ENCODE measurements around the gene TLE7. TPM values are rescaled to one million over a fixed set of nuclear protein-coding genes. Genes with fewer than 3 reads are reported as not detected.

TLE7 gene
- total RNA-seq, 2 donors from 2014 or later, result 0.22 to 0.24 TPM

GRCh38 chr16:71449020-71449419 is 7.2 kb upstream of the TLE7 start:
- TF ChIP-seq CTCF (conservative IDR thresholded peaks at IDR 0.05), result no peak
- H3K27ac ChIP-seq (ENCODE audit: low read depth, low read length), result no peak overlapping the region
- H3K27me3 Mint-ChIP-seq (ENCODE audit: insufficient read depth), result peaks cover 1% of the 10 kb centered on the region
- no peak for DNase-seq
- no peak overlapping the region for H3K9ac ChIP-seq (ENCODE audit: extremely low read depth, low read length, poor library complexity, severe bottlenecking)
- peaks cover 65% of the 10 kb centered on the region for H3K36me3 ChIP-seq (ENCODE audit: control insufficient read depth, insufficient read depth, low read length)
- H3K9me3 Mint-ChIP-seq, result peaks cover 89% of the 10 kb centered on the region
- 91 to 100% methylated on average over 2 to 3 of the region's 3 CpGs for WGBS, 2 experiments (ENCODE audit: insufficient coverage in 1 of 2, insufficient read length in 1 of 2)
- peaks cover 64% of the 10 kb centered on the region for H3K36me3 Mint-ChIP-seq (ENCODE audit: low read depth)
- no peaks in the 10 kb centered on the region for H3K27me3 ChIP-seq (ENCODE audit: control insufficient read depth, insufficient read depth, low read length, poor library complexity, severe bottlenecking)
- no peaks in the 10 kb centered on the region for H3K4me1 ChIP-seq (ENCODE audit: control insufficient read depth, insufficient read depth, low read length)
- no peak overlapping the region for H3K4me3 Mint-ChIP-seq
- H3K9me3 ChIP-seq (ENCODE audit: control insufficient read depth, low read length), result peaks cover 74% of the 10 kb centered on the region
- peak overlapping the region; percentile 30 for H3K4me3 ChIP-seq (ENCODE audit: low read length)
- H3K27ac Mint-ChIP-seq, result no peak overlapping the region
- H3K4me1 Mint-ChIP-seq, result no peaks in the 10 kb centered on the region

- H3K27me3 Mint-ChIP-seq (ENCODE audit: insufficient read depth), result peaks cover 5% of the 10 kb centered on the region
- no peak for DNase-seq
- WGBS, 2 experiments (ENCODE audit: insufficient coverage in 1 of 2, insufficient read length in 1 of 2), result 94 to 97% methylated on average over 4 to 7 of the region's 7 CpGs
- Histone ChIP-seq H3K4me3 (ENCODE audit: low read length) (peak overlapping the region; percentile 30), H3K9me3 (ENCODE audit: control insufficient read depth, low read length) (peaks cover 74% of the 10 kb centered on the region), H3K4me1 (ENCODE audit: control insufficient read depth, insufficient read depth, low read length) (no peaks in the 10 kb centered on the region), H3K27ac (ENCODE audit: low read depth, low read length) (no peak overlapping the region), H3K9ac (ENCODE audit: extremely low read depth, low read length, poor library complexity, severe bottlenecking) (no peak overlapping the region), H3K27me3 (ENCODE audit: control insufficient read depth, insufficient read depth, low read length, poor library complexity, severe bottlenecking) (no peaks in the 10 kb centered on the region), H3K36me3 (ENCODE audit: control insufficient read depth, insufficient read depth, low read length) (peaks cover 59% of the 10 kb centered on the region)
- H3K9me3 Mint-ChIP-seq, result peaks cover 94% of the 10 kb centered on the region
- no peak for TF ChIP-seq CTCF (conservative IDR thresholded peaks at IDR 0.05)
- H3K27ac Mint-ChIP-seq, result no peak overlapping the region
- H3K4me3 Mint-ChIP-seq, result no peak overlapping the region
- H3K4me1 Mint-ChIP-seq, result no peaks in the 10 kb centered on the region
- H3K36me3 Mint-ChIP-seq (ENCODE audit: low read depth), result peaks cover 59% of the 10 kb centered on the region
Measured at GRCh38 chr16:71448274-71448866, 6.5 kb upstream of the TLE7 start.

GRCh38 chr16:71443714-71444113 is 1.9 kb upstream of the TLE7 start:
- Mint-ChIP-seq H3K36me3 (ENCODE audit: low read depth) (peaks cover 13% of the 10 kb centered on the region), H3K9me3 (peaks cover 60% of the 10 kb centered on the region)

More at GRCh38 chr16:71443714-71444113, 1.9 kb upstream of the TLE7 start:
- peaks cover 31% of the 10 kb centered on the region for H3K27me3 Mint-ChIP-seq (ENCODE audit: insufficient read depth)
- no peak overlapping the region for H3K4me3 Mint-ChIP-seq
- Histone ChIP-seq H3K4me1 (ENCODE audit: control insufficient read depth, insufficient read depth, low read length) (no peaks in the 10 kb centered on the region), H3K4me3 (ENCODE audit: low read length) (no peak overlapping the region), H3K9ac (ENCODE audit: extremely low read depth, low read length, poor library complexity, severe bottlenecking) (no peak overlapping the region), H3K27ac (ENCODE audit: low read depth, low read length) (no peak overlapping the region), H3K36me3 (ENCODE audit: control insufficient read depth, insufficient read depth, low read length) (peaks cover 12% of the 10 kb centered on the region), H3K27me3 (ENCODE audit: control insufficient read depth, insufficient read depth, low read length, poor library complexity, severe bottlenecking) (peaks cover 14% of the 10 kb centered on the region), H3K9me3 (ENCODE audit: control insufficient read depth, low read length) (peaks cover 32% of the 10 kb centered on the region)
- H3K4me1 Mint-ChIP-seq, result no peaks in the 10 kb centered on the region
- 89 to 97% methylated on average over 4 to 6 of the region's 6 CpGs for WGBS, 2 experiments (ENCODE audit: insufficient coverage in 1 of 2, insufficient read length in 1 of 2)
- DNase-seq, result no peak
- TF ChIP-seq CTCF (conservative IDR thresholded peaks at IDR 0.05), result no peak
- no peak overlapping the region for H3K27ac Mint-ChIP-seq

Data from endodermal cell (in vitro differentiated cells).